ENCODE measurements around the gene TNK1. TPM values are rescaled to one million over a fixed set of nuclear protein-coding genes. Genes with fewer than 3 reads are reported as not detected.

TNK1 gene
- total RNA-seq, 1 donor from 2014 or later, result 1.8 TPM

DNA sequence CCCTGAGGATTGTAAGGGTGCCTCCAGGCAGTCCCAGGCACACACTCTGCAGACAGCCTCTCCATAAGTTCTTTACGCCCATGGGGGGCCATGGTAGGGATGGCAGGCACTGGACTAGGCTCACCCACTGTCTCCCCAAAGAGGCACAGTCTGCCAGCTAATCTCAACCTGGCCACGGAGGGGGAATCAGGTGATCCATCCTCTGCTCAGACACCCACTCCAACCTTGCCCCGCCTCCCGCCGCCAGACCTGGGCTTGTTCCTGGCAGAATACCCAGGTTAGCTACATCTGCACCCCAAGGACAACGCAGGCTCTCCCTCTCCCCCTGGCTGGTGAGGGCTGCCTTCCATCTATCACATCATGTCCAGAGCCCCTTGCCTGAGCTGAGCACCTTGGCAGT is 28.0 kb downstream of the TNK1 start:
- intact Hi-C loops (cut with micrococcal nuclease), result no loop called here
- Histone ChIP-seq H3K27ac (replicated peaks) (no peak overlapping the region), H3K4me3 (no peak overlapping the region), H3K9me3 (replicated peaks) (no peaks in the 10 kb centered on the region), H3K36me3 (no peaks in the 10 kb centered on the region), H3K4me1 (peaks cover 11% of the 10 kb centered on the region), H3K27me3 (ENCODE audit: low read depth) (no peaks in the 10 kb centered on the region)
- TF ChIP-seq, protein P1, sequence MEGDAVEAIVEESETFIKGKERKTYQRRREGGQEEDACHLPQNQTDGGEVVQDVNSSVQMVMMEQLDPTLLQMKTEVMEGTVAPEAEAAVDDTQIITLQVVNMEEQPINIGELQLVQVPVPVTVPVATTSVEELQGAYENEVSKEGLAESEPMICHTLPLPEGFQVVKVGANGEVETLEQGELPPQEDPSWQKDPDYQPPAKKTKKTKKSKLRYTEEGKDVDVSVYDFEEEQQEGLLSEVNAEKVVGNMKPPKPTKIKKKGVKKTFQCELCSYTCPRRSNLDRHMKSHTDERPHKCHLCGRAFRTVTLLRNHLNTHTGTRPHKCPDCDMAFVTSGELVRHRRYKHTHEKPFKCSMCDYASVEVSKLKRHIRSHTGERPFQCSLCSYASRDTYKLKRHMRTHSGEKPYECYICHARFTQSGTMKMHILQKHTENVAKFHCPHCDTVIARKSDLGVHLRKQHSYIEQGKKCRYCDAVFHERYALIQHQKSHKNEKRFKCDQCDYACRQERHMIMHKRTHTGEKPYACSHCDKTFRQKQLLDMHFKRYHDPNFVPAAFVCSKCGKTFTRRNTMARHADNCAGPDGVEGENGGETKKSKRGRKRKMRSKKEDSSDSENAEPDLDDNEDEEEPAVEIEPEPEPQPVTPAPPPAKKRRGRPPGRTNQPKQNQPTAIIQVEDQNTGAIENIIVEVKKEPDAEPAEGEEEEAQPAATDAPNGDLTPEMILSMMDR (IDR thresholded peaks at IDR 0.05; ENCODE audit: borderline replicate concordance), result no peak
- no peak for DNase-seq

DNA sequence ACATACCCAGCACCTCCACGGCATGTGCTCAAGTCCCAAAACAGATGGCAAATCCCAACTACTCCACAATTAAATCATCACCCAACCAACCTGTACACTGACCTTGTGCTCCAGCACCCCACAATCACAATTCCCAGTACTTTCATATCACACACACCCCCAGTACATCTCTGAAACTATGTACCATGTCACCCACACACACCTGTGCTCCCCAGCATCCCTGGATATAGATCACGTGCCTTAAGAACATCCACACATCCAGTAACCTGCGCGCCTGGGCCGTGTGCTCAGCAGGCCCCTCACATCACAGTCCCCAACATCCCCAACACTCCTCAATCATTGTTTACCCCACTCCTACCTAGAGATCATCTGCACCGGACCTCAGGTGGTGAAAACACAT is 28.8 kb downstream of the TNK1 start:
- Histone ChIP-seq H3K9me3 (replicated peaks) (no peaks in the 10 kb centered on the region), H3K27me3 (ENCODE audit: low read depth) (no peaks in the 10 kb centered on the region), H3K4me3 (no peak overlapping the region), H3K4me1 (peaks cover 11% of the 10 kb centered on the region), H3K27ac (replicated peaks) (no peak overlapping the region), H3K36me3 (no peaks in the 10 kb centered on the region)
- no peak for DNase-seq
- intact Hi-C loops (cut with micrococcal nuclease), result no loop called here
- TF ChIP-seq, protein P1 (IDR thresholded peaks at IDR 0.05; ENCODE audit: borderline replicate concordance), result no peak

DNA sequence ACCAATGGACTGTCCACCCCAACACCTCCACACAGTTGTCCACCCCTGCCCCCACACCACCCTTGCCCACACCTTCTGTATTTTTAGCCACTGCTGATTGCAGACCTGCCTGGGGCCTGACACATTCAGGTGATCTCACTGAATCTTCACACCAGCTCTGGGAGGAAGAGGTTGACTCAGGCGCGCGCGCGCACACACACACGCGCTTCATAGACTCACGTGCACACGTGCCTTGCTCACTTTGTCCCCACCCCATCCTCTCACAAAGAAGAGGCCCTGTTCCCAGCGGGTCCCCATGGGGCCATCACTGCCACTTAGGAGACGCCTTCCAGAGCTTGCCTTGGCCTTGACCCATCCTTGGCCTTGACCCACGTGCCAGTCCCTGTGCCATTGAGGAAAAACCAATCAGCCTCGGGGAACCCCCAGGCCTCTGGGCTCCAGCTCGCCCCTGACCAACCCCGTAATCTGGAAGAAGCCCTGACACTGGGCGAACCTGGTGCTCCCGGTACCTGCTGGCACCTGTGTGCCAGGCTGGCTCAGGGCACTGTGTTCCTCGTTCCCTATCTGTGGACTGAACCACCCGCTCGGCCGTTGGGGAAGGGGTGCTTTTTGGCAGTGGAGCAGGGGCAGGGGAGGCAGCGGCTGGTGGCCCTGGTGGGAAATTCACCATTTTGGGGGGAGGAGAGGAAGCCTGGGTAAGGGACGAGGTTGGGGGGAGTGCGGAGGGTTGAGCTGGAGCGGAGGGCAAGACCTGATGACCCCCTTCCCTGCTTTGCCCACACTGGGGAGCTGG is 29.9 kb downstream of the TNK1 start:
- DNase-seq, result no peak
- no peaks in the 10 kb centered on the region for H3K9me3 ChIP-seq (replicated peaks)
- no peak overlapping the region for H3K27ac ChIP-seq (replicated peaks)
- TF ChIP-seq, protein P1 (IDR thresholded peaks at IDR 0.05; ENCODE audit: borderline replicate concordance), result no peak
- H3K4me3 ChIP-seq, result no peak overlapping the region
- no peaks in the 10 kb centered on the region for H3K27me3 ChIP-seq (ENCODE audit: low read depth)
- no peaks in the 10 kb centered on the region for H3K36me3 ChIP-seq
- no peaks in the 10 kb centered on the region for H3K4me1 ChIP-seq
- intact Hi-C loops (cut with micrococcal nuclease), result no loop called here

DNA sequence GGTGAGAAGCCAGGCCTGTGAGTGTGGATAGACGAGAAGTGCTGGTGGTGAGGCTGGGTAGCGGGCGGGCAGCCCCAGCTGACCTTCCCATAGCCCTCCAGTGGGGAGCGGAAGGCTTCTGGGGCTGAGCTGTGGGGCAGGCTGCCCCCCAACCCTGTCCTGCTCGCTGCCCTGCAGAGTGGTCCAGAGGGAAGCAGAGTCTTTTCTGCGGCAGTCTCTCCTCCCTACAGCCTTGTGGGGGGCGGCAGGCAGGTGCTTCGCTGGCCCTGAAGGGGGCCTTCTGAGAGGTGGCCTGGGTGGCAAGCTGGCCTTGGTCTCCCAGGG is 30.5 kb downstream of the TNK1 start:
- Histone ChIP-seq H3K4me3 (no peak overlapping the region), H3K4me1 (no peaks in the 10 kb centered on the region), H3K9me3 (replicated peaks) (no peaks in the 10 kb centered on the region), H3K36me3 (no peaks in the 10 kb centered on the region), H3K27ac (replicated peaks) (no peak overlapping the region), H3K27me3 (ENCODE audit: low read depth) (no peaks in the 10 kb centered on the region)
- TF ChIP-seq, protein P1 (IDR thresholded peaks at IDR 0.05; ENCODE audit: borderline replicate concordance), result no peak
- no peak for DNase-seq
- intact Hi-C loops (cut with micrococcal nuclease), result no loop called here

DNA sequence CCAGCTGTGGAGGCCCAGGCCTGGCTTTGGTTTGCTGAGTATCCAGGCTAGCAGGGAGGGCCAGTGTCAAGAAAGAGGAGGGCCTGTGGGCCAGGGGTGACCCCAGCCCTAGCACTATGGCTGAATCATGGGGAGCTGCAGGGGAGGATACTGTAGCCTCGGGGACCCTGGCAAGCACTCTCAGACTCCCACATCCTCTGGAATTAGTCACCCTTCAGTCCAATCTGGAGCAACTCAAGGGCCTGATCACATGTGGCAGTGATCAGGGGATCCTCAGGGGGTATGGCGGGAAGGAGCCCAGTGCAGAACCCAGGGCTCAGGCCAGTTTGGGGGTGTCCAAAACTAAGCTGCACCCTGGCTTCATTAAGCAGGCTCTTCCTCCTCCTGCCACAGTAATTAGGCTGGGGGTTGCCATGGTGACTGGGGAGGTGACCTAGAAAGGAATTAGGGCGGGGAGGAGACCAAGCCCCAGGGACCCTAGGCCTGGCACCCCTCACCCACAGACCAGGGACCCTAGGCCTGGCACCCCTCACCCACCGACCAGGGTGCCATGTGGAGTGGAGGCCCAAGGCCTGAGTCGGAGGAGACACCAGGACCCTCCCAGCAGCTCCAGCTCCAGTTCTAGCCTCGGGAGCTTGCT is 32.6 kb downstream of the TNK1 start:
- H3K4me1 ChIP-seq, result no peaks in the 10 kb centered on the region
- H3K9me3 ChIP-seq (replicated peaks), result no peaks in the 10 kb centered on the region
- no peak overlapping the region for H3K27ac ChIP-seq (replicated peaks)
- DNase-seq, result no peak
- H3K36me3 ChIP-seq, result no peaks in the 10 kb centered on the region
- H3K4me3 ChIP-seq, result no peak overlapping the region
- H3K27me3 ChIP-seq (ENCODE audit: low read depth), result no peaks in the 10 kb centered on the region
- TF ChIP-seq, protein P1 (IDR thresholded peaks at IDR 0.05; ENCODE audit: borderline replicate concordance), result no peak
- intact Hi-C loops (cut with micrococcal nuclease), result no loop called here
